Panc1 (cell line): ENCODE data around the gene SKP1.

Experiments used
- POLR2AphosphoS5 ChIP-seq: IDR thresholded peaks from 2 replicates; pipeline ENCODE4 v1.6.1; 2012; ENCODE audit warnings: mild to moderate bottlenecking, low read depth, low read length, moderate library complexity
- TF ChIP-seq, protein P1 (sequence below): fragments of 450-650 bp; IDR thresholded peaks from 2 replicates; pipeline ENCODE4 v1.5.1; 2017; ENCODE audit warnings: mild to moderate bottlenecking
- TF ChIP-seq, protein P2 (sequence below), 2 experiments: IDR thresholded peaks; 2 replicates each; pipeline ENCODE4 v1.6.1; 2011 to 2012; ENCODE audit warnings: low read depth in 2 of 2, control low read depth in 1 of 2, low read length in 1 of 2, mild to moderate bottlenecking in 1 of 2, moderate library complexity in 1 of 2; ENCODE audit not compliant: insufficient read depth in 1 of 2

DNA sequence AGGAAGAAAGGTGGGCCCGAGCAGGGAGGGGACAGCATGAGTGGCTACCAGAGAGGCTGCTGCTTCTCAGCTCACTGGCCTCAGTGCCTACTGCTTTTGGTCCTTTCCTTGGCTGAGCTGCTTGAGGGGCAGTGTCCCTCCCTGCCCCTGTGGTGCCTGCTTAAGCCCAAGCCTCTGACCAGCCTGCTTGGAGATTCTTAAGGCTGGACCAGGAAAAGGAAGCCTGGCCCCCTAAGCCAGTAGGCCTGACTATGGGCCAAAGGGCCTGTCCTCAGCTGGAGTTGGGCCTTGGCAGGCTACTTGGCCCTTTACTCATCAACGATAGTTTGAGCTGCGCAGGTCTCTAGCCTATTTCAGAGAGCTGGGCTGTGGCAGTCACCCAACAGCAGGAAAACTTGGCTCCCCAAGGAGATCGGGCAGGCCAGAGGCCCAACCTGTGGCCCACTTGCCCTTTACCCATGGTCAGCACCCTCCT is 37.3 kb downstream of the SKP1 start:
- TF ChIP-seq POLR2AphosphoS5 = no peak
- TF ChIP-seq, protein P1, sequence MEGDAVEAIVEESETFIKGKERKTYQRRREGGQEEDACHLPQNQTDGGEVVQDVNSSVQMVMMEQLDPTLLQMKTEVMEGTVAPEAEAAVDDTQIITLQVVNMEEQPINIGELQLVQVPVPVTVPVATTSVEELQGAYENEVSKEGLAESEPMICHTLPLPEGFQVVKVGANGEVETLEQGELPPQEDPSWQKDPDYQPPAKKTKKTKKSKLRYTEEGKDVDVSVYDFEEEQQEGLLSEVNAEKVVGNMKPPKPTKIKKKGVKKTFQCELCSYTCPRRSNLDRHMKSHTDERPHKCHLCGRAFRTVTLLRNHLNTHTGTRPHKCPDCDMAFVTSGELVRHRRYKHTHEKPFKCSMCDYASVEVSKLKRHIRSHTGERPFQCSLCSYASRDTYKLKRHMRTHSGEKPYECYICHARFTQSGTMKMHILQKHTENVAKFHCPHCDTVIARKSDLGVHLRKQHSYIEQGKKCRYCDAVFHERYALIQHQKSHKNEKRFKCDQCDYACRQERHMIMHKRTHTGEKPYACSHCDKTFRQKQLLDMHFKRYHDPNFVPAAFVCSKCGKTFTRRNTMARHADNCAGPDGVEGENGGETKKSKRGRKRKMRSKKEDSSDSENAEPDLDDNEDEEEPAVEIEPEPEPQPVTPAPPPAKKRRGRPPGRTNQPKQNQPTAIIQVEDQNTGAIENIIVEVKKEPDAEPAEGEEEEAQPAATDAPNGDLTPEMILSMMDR = no peak
- TF ChIP-seq, protein P2, sequence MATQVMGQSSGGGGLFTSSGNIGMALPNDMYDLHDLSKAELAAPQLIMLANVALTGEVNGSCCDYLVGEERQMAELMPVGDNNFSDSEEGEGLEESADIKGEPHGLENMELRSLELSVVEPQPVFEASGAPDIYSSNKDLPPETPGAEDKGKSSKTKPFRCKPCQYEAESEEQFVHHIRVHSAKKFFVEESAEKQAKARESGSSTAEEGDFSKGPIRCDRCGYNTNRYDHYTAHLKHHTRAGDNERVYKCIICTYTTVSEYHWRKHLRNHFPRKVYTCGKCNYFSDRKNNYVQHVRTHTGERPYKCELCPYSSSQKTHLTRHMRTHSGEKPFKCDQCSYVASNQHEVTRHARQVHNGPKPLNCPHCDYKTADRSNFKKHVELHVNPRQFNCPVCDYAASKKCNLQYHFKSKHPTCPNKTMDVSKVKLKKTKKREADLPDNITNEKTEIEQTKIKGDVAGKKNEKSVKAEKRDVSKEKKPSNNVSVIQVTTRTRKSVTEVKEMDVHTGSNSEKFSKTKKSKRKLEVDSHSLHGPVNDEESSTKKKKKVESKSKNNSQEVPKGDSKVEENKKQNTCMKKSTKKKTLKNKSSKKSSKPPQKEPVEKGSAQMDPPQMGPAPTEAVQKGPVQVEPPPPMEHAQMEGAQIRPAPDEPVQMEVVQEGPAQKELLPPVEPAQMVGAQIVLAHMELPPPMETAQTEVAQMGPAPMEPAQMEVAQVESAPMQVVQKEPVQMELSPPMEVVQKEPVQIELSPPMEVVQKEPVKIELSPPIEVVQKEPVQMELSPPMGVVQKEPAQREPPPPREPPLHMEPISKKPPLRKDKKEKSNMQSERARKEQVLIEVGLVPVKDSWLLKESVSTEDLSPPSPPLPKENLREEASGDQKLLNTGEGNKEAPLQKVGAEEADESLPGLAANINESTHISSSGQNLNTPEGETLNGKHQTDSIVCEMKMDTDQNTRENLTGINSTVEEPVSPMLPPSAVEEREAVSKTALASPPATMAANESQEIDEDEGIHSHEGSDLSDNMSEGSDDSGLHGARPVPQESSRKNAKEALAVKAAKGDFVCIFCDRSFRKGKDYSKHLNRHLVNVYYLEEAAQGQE (IDR thresholded peaks at IDR 0.05; ENCODE audit: insufficient read depth in 1 of 2, low read depth in 2 of 2, low read length in 1 of 2) = no peak
